Measurements from ENCODE around the gene RPL7L1.
"Not testable (repeated sequence)": the region's sequence is repeated elsewhere in the genome, so short reads cannot be mapped to it uniquely, and the experiment has no call there.

RPL7L1 gene

GRCh38 chr6:42894041-42894828 is 14.8 kb downstream of the RPL7L1 start:
- H3K36me3 ChIP-seq (ENCODE audit: control insufficient read depth, insufficient read depth, low read length); H3K9me3 ChIP-seq (ENCODE audit: control insufficient read depth, low read length); H3K27me3 ChIP-seq (ENCODE audit: control insufficient read depth, insufficient read depth, low read length); H3K4me3 ChIP-seq (ENCODE audit: low read length); H3K9ac ChIP-seq (ENCODE audit: low read length); H3K4me1 ChIP-seq (ENCODE audit: control insufficient read depth, insufficient read depth, low read length): not testable (repeated sequence)

GRCh38 chr6:42896178-42896719 is 16.8 kb downstream of the RPL7L1 start:
- H3K4me1 ChIP-seq (ENCODE audit: control insufficient read depth, insufficient read depth, low read length), result peaks cover 3% of the 10 kb centered on the region
- H3K36me3 ChIP-seq (ENCODE audit: control insufficient read depth, insufficient read depth, low read length), result no peaks in the 10 kb centered on the region
- no peaks in the 10 kb centered on the region for H3K9me3 ChIP-seq (ENCODE audit: control insufficient read depth, low read length)
- no peak overlapping the region for H3K4me3 ChIP-seq (ENCODE audit: low read length)
- H3K27me3 ChIP-seq (ENCODE audit: control insufficient read depth, insufficient read depth, low read length), result no peaks in the 10 kb centered on the region
- no peak overlapping the region for H3K9ac ChIP-seq (ENCODE audit: low read length)

GRCh38 chr6:42898891-42899361 is 19.5 kb downstream of the RPL7L1 start:
- H3K9me3 ChIP-seq (ENCODE audit: control insufficient read depth, low read length), result no peaks in the 10 kb centered on the region
- H3K4me3 ChIP-seq (ENCODE audit: low read length), result no peak overlapping the region
- H3K27me3 ChIP-seq (ENCODE audit: control insufficient read depth, insufficient read depth, low read length), result no peaks in the 10 kb centered on the region
- H3K36me3 ChIP-seq (ENCODE audit: control insufficient read depth, insufficient read depth, low read length), result no peaks in the 10 kb centered on the region
- H3K4me1 ChIP-seq (ENCODE audit: control insufficient read depth, insufficient read depth, low read length), result no peaks in the 10 kb centered on the region
- H3K9ac ChIP-seq (ENCODE audit: low read length), result no peak overlapping the region

GRCh38 chr6:42899871-42900270 is 20.5 kb downstream of the RPL7L1 start:
- no peaks in the 10 kb centered on the region for H3K4me1 ChIP-seq (ENCODE audit: control insufficient read depth, insufficient read depth, low read length)
- no peaks in the 10 kb centered on the region for H3K27me3 ChIP-seq (ENCODE audit: control insufficient read depth, insufficient read depth, low read length)
- H3K9me3 ChIP-seq (ENCODE audit: control insufficient read depth, low read length), result no peaks in the 10 kb centered on the region
- H3K36me3 ChIP-seq (ENCODE audit: control insufficient read depth, insufficient read depth, low read length), result no peaks in the 10 kb centered on the region
- H3K9ac ChIP-seq (ENCODE audit: low read length), result no peak overlapping the region
- H3K4me3 ChIP-seq (ENCODE audit: low read length), result no peak overlapping the region

- Histone ChIP-seq H3K36me3 (ENCODE audit: control insufficient read depth, insufficient read depth, low read length) (no peaks in the 10 kb centered on the region), H3K4me3 (ENCODE audit: low read length) (no peak overlapping the region), H3K9ac (ENCODE audit: low read length) (peak overlapping the region; percentile 47), H3K9me3 (ENCODE audit: control insufficient read depth, low read length) (no peaks in the 10 kb centered on the region), H3K27me3 (ENCODE audit: control insufficient read depth, insufficient read depth, low read length) (no peaks in the 10 kb centered on the region), H3K4me1 (ENCODE audit: control insufficient read depth, insufficient read depth, low read length) (no peaks in the 10 kb centered on the region)
Measured at GRCh38 chr6:42901538-42901957, 22.1 kb downstream of the RPL7L1 start.

- Histone ChIP-seq H3K4me3 (ENCODE audit: low read length) (peak overlapping the region; percentile 31), H3K9ac (ENCODE audit: low read length) (peak overlapping the region; percentile 47)
Measured at GRCh38 chr6:42902429-42903263, 23.2 kb downstream of the RPL7L1 start.

GRCh38 chr6:42904467-42904866 is 25.1 kb downstream of the RPL7L1 start:
- Histone ChIP-seq H3K4me1 (ENCODE audit: control insufficient read depth, insufficient read depth, low read length) (no peaks in the 10 kb centered on the region), H3K9me3 (ENCODE audit: control insufficient read depth, low read length) (no peaks in the 10 kb centered on the region), H3K9ac (ENCODE audit: low read length) (no peak overlapping the region), H3K36me3 (ENCODE audit: control insufficient read depth, insufficient read depth, low read length) (no peaks in the 10 kb centered on the region), H3K27me3 (ENCODE audit: control insufficient read depth, insufficient read depth, low read length) (no peaks in the 10 kb centered on the region), H3K4me3 (ENCODE audit: low read length) (no peak overlapping the region)

More at GRCh38 chr6:42902429-42903263, 23.2 kb downstream of the RPL7L1 start:
- not testable (repeated sequence) for H3K4me1 ChIP-seq (ENCODE audit: control insufficient read depth, insufficient read depth, low read length); H3K9me3 ChIP-seq (ENCODE audit: control insufficient read depth, low read length); H3K27me3 ChIP-seq (ENCODE audit: control insufficient read depth, insufficient read depth, low read length); H3K36me3 ChIP-seq (ENCODE audit: control insufficient read depth, insufficient read depth, low read length)

- Histone ChIP-seq H3K9ac (ENCODE audit: low read length) (no peak overlapping the region), H3K36me3 (ENCODE audit: control insufficient read depth, insufficient read depth, low read length) (no peaks in the 10 kb centered on the region), H3K9me3 (ENCODE audit: control insufficient read depth, low read length) (no peaks in the 10 kb centered on the region), H3K4me3 (ENCODE audit: low read length) (no peak overlapping the region), H3K27me3 (ENCODE audit: control insufficient read depth, insufficient read depth, low read length) (peaks cover 4% of the 10 kb centered on the region), H3K4me1 (ENCODE audit: control insufficient read depth, insufficient read depth, low read length) (peaks cover 6% of the 10 kb centered on the region)
Measured at GRCh38 chr6:42907336-42907735, 27.9 kb downstream of the RPL7L1 start.

- H3K4me1 ChIP-seq (ENCODE audit: control insufficient read depth, insufficient read depth, low read length), result peaks cover 6% of the 10 kb centered on the region
- no peaks in the 10 kb centered on the region for H3K36me3 ChIP-seq (ENCODE audit: control insufficient read depth, insufficient read depth, low read length)
- peaks cover 4% of the 10 kb centered on the region for H3K27me3 ChIP-seq (ENCODE audit: control insufficient read depth, insufficient read depth, low read length)
- H3K9ac ChIP-seq (ENCODE audit: low read length), result no peak overlapping the region
- no peak overlapping the region for H3K4me3 ChIP-seq (ENCODE audit: low read length)
- no peaks in the 10 kb centered on the region for H3K9me3 ChIP-seq (ENCODE audit: control insufficient read depth, low read length)
Measured at GRCh38 chr6:42909835-42910234, 30.4 kb downstream of the RPL7L1 start.

- Histone ChIP-seq H3K9me3 (ENCODE audit: control insufficient read depth, low read length) (no peaks in the 10 kb centered on the region), H3K4me1 (ENCODE audit: control insufficient read depth, insufficient read depth, low read length) (peaks cover 6% of the 10 kb centered on the region), H3K9ac (ENCODE audit: low read length) (peak overlapping the region; percentile 47), H3K27me3 (ENCODE audit: control insufficient read depth, insufficient read depth, low read length) (peaks cover 4% of the 10 kb centered on the region), H3K36me3 (ENCODE audit: control insufficient read depth, insufficient read depth, low read length) (no peaks in the 10 kb centered on the region), H3K4me3 (ENCODE audit: low read length) (peak overlapping the region; percentile 14)
Measured at GRCh38 chr6:42911171-42912021, 32.0 kb downstream of the RPL7L1 start.

GRCh38 chr6:42914546-42914945 is 35.1 kb downstream of the RPL7L1 start:
- Histone ChIP-seq H3K9me3 (ENCODE audit: control insufficient read depth, low read length) (no peaks in the 10 kb centered on the region), H3K9ac (ENCODE audit: low read length) (no peak overlapping the region), H3K4me3 (ENCODE audit: low read length) (no peak overlapping the region), H3K36me3 (ENCODE audit: control insufficient read depth, insufficient read depth, low read length) (no peaks in the 10 kb centered on the region), H3K27me3 (ENCODE audit: control insufficient read depth, insufficient read depth, low read length) (peaks cover 4% of the 10 kb centered on the region), H3K4me1 (ENCODE audit: control insufficient read depth, insufficient read depth, low read length) (peaks cover 6% of the 10 kb centered on the region)

Data from mucosa of stomach (tissue), 1 donor.